Subcutaneous adipose tissue (tissue), 4 donors: ENCODE data around the gene KIAA1217. TPM values are rescaled to one million over a fixed set of nuclear protein-coding genes. Genes with fewer than 3 reads are reported as not detected.

Experiments
- CTCF ChIP-seq: fragments of 450-650 bp; IDR thresholded peaks from one replicate; pipeline ENCODE4 v1.5.1; 2016; ENCODE audit warnings: low read depth, mild to moderate bottlenecking, control low read depth, antibody characterized with exemption, moderate library complexity
- total RNA-seq, 4 donors: library from RNA; depleted of rRNA; stranded (reverse); fragments of >200 nt; gene quantifications; one replicate each; pipeline ENCODE4 v1.1.0, GENCODE V29; 2016

The KIAA1217 gene
- total RNA-seq, 4 donors from 2014 or later, result 10.7 to 91.6 (median 27.5) TPM

GRCh38 chr10:24240041-24240751, 31.3 kb downstream of the KIAA1217 start:
- no peak for TF ChIP-seq CTCF

- TF ChIP-seq CTCF, result no peak
These were observed 32.6 kb downstream of the KIAA1217 start for GRCh38 chr10:24241536-24242040.

- no peak for TF ChIP-seq CTCF
These were observed 33.6 kb downstream of the KIAA1217 start for GRCh38 chr10:24242562-24242961.

- TF ChIP-seq CTCF, result no peak
These were observed 37.4 kb downstream of the KIAA1217 start for GRCh38 chr10:24246365-24246764.

GRCh38 chr10:24247841-24248240, 38.9 kb downstream of the KIAA1217 start:
- no peak for TF ChIP-seq CTCF

GRCh38 chr10:24249829-24250415, 41.0 kb downstream of the KIAA1217 start:
- no peak for TF ChIP-seq CTCF

- TF ChIP-seq CTCF, result no peak
These were observed 42.6 kb downstream of the KIAA1217 start for GRCh38 chr10:24251547-24251946.
